ENCODE measurements around the gene OR2A5. TPM values are rescaled to one million over a fixed set of nuclear protein-coding genes. Genes with fewer than 3 reads are reported as not detected.

Gene OR2A5
- total and polyA plus RNA-seq, 9 of the 15 experiments (the other 6 are each of a cell fraction or from before 2014, with no cell fraction given), result not detected

DNA sequence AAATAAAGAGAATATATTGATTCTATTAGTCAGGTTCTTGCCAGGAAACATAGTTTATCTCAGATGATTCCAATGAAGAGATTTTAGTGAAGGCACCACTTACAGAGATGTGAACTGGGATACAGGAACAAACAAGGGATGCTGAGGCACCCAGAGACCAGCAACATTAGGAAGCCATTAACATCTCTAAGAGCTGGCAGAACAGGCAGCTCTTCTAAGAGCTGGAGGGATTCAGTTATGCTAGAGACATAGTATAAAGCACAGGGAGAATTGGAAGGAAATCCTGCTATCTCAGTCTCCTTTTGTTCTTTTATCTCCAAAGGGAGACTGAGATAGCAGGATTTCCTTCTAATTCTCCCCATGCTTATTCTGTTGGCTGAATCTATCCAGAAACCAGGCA is 26.6 kb upstream of the OR2A5 start (continued):
- TF ChIP-seq, protein P1, sequence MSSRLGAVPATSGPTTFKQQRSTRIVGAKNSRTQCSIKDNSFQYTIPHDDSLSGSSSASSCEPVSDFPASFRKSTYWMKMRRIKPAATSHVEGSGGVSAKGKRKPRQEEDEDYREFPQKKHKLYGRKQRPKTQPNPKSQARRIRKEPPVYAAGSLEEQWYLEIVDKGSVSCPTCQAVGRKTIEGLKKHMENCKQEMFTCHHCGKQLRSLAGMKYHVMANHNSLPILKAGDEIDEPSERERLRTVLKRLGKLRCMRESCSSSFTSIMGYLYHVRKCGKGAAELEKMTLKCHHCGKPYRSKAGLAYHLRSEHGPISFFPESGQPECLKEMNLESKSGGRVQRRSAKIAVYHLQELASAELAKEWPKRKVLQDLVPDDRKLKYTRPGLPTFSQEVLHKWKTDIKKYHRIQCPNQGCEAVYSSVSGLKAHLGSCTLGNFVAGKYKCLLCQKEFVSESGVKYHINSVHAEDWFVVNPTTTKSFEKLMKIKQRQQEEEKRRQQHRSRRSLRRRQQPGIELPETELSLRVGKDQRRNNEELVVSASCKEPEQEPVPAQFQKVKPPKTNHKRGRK (tag; IDR thresholded peaks at IDR 0.05), result no peak

DNA sequence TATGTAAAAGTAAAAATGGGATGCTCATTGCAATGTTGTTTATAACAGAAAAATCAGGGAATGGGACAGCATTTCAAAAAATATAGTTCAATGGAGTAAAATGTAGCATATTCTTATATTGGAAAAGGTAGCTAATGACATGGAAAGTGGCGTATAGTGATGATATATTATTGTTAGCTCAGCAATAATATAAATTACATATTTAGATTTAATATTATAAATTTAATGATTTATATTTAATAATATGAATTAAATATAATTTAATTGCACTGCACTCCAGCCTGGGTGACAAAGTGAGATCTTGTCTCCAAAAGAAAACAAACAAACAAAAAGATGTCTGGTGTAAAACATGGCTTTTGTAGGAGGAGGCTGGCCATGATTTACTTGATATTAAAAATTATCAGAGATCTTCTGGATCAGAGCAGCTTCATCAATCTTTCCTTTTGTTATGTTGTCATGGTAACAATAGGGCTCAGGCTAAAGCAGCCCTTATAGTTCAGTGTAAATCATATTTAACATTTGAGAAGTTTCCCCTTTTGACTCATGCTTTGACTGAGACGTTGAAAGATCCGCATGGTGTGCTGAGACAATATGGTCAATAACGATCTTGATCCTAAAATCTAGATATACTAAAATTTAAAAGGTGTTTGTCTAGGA is 25.4 kb upstream of the OR2A5 start:
- H3K27ac ChIP-seq (ENCODE audit: extremely low read depth, low read depth, low read length), result no peak overlapping the region
- peaks cover 0 to 3% of the 10 kb centered on the region in 2 experiments; a peak in 1 of 5 replicates for H3K27me3 ChIP-seq (ENCODE audit: control insufficient read depth in 2 of 2, insufficient read depth in 2 of 2, low read length in 2 of 2)
- ChIA-PET POLR2A (no interaction called here), CTCF (ENCODE audit: low intra/inter-chr PET ratio) (interaction anchor here (0.6 kb wide), 1 partner anchor 717 kb away, joined by 4 read pairs; no protein-coding TSS in a partner anchor)
- H3K4me2 ChIP-seq (ENCODE audit: insufficient read depth, low read length), result no peak overlapping the region
- H3K9me1 ChIP-seq (ENCODE audit: control insufficient read depth, insufficient read depth, low read length), result no peaks in the 10 kb centered on the region
- no peak overlapping the region for H3K4me3 ChIP-seq
- no peaks in the 10 kb centered on the region for H3K79me2 ChIP-seq (ENCODE audit: control insufficient read depth, insufficient read depth, low read length)
- H3K9me3 ChIP-seq (replicated peaks; ENCODE audit: control insufficient read depth, insufficient read depth, low read depth, low read length), result no peaks in the 10 kb centered on the region
- ATAC-seq (no peak), DNase-seq (ENCODE audit: extremely low read depth in 1 of 4, low spot score in 3 of 4) (no peak), FAIRE-seq (no peak)
- no peaks in the 10 kb centered on the region for H3K36me3 ChIP-seq (ENCODE audit: control insufficient read depth, insufficient read depth, low read length)
- TF ChIP-seq C11orf30 (IDR thresholded peaks at IDR 0.05; ENCODE audit: low read depth) (peak; percentile 31; the same call in 1 of the 2 replicates), RFX1 (IDR thresholded peaks at IDR 0.05) (peak; percentile 85), ZNF316 (IDR thresholded peaks at IDR 0.05) (peak; percentile 72), ZKSCAN8 (CRISPR knock-in tag; IDR thresholded peaks at IDR 0.05) (no peak)
- TF ChIP-seq, protein P2, sequence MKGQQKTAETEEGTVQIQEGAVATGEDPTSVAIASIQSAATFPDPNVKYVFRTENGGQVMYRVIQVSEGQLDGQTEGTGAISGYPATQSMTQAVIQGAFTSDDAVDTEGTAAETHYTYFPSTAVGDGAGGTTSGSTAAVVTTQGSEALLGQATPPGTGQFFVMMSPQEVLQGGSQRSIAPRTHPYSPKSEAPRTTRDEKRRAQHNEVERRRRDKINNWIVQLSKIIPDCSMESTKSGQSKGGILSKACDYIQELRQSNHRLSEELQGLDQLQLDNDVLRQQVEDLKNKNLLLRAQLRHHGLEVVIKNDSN (CRISPR knock-in tag; IDR thresholded peaks at IDR 0.05), result no peak
- no TSS peak for BruUV-seq (replicated peaks)
- intact Hi-C loops (cut with micrococcal nuclease), result loop anchor here (5.0 kb wide), 1 partner anchor 36 kb away; no protein-coding TSS in a partner anchor
- H4K20me1 ChIP-seq (replicated peaks; ENCODE audit: control insufficient read depth, insufficient read depth, low read length), result no peaks in the 10 kb centered on the region
- no peak overlapping the region for H3K9ac ChIP-seq (ENCODE audit: insufficient read depth in 1 of 2, low read depth in 2 of 2, low read length in 2 of 2)
- in situ Hi-C loops (cut with MboI), result no loop called here
- no peak overlapping the region for H2AFZ ChIP-seq (ENCODE audit: low read depth, low read length)
- no peaks in the 10 kb centered on the region for H3K4me1 ChIP-seq (replicated peaks in 1 of 2; ENCODE audit: control insufficient read depth in 2 of 2, insufficient read depth in 2 of 2, low read length in 2 of 2)
- 0% methylated on average over 4 of the region's 4 CpGs for WGBS (ENCODE audit: insufficient coverage, low coverage, missing lambda C conversion rate)

Data from K562 (cell line).